ENCODE results near the gene IFITM10.
A peak's percentile ranks its signal among the peaks of the same experiment; 100 is the strongest.

Gene IFITM10

GRCh38 chr11:1733009-1733715 lies 17.2 kb downstream of the IFITM10 start:
- Mint-ChIP-seq H3K36me3 (ENCODE audit: low read depth) (peaks cover 5% of the 10 kb centered on the region), H3K9me3 (peaks cover 29% of the 10 kb centered on the region), H3K27me3 (peaks cover 18% of the 10 kb centered on the region), H3K4me1 (peaks cover 41% of the 10 kb centered on the region), H3K4me3 (no peak overlapping the region), H3K27ac (no peak overlapping the region)
- no peak for ATAC-seq
- DNase-seq = no peak

GRCh38 chr11:1732418-1733008 lies 17.9 kb downstream of the IFITM10 start:
- Mint-ChIP-seq H3K36me3 (ENCODE audit: low read depth) (peaks cover 5% of the 10 kb centered on the region), H3K27me3 (peaks cover 18% of the 10 kb centered on the region), H3K4me3 (no peak overlapping the region), H3K27ac (no peak overlapping the region), H3K4me1 (peaks cover 47% of the 10 kb centered on the region), H3K9me3 (peaks cover 25% of the 10 kb centered on the region)
- no peak for DNase-seq
- ATAC-seq = no peak

GRCh38 chr11:1731451-1732059 lies 18.8 kb downstream of the IFITM10 start:
- H3K4me1 Mint-ChIP-seq = peaks cover 56% of the 10 kb centered on the region
- H3K36me3 Mint-ChIP-seq (ENCODE audit: low read depth) = peaks cover 4% of the 10 kb centered on the region
- no peak overlapping the region for H3K4me3 Mint-ChIP-seq
- peaks cover 18% of the 10 kb centered on the region for H3K27me3 Mint-ChIP-seq
- no peak for ATAC-seq
- no peak overlapping the region for H3K27ac Mint-ChIP-seq
- peaks cover 18% of the 10 kb centered on the region for H3K9me3 Mint-ChIP-seq
- no peak for DNase-seq

- ATAC-seq (no peak), DNase-seq (no peak)
- Mint-ChIP-seq H3K9me3 (peaks cover 5% of the 10 kb centered on the region), H3K4me1 (peaks cover 62% of the 10 kb centered on the region), H3K27me3 (peaks cover 15% of the 10 kb centered on the region), H3K27ac (peak overlapping the region; percentile 88), H3K4me3 (peak overlapping the region; percentile 42), H3K36me3 (ENCODE audit: low read depth) (no peaks in the 10 kb centered on the region)
Measured at GRCh38 chr11:1730059-1730629, 20.3 kb downstream of the IFITM10 start.

GRCh38 chr11:1729692-1730011 lies 20.7 kb downstream of the IFITM10 start:
- Mint-ChIP-seq H3K36me3 (ENCODE audit: low read depth) (no peaks in the 10 kb centered on the region), H3K4me3 (no peak overlapping the region), H3K27ac (peak overlapping the region; percentile 88), H3K4me1 (peaks cover 62% of the 10 kb centered on the region), H3K27me3 (peaks cover 15% of the 10 kb centered on the region), H3K9me3 (peaks cover 5% of the 10 kb centered on the region)
- DNase-seq (no peak), ATAC-seq (peak; percentile 1)

GRCh38 chr11:1728931-1729691 lies 21.3 kb downstream of the IFITM10 start:
- H3K27me3 Mint-ChIP-seq = peaks cover 14% of the 10 kb centered on the region
- peaks cover 59% of the 10 kb centered on the region for H3K4me1 Mint-ChIP-seq
- peak overlapping the region; percentile 63 for H3K4me3 Mint-ChIP-seq
- H3K9me3 Mint-ChIP-seq = peaks cover 5% of the 10 kb centered on the region
- H3K36me3 Mint-ChIP-seq (ENCODE audit: low read depth) = no peaks in the 10 kb centered on the region
- DNase-seq (peak; percentile 55), ATAC-seq (peak; percentile 81)
- H3K27ac Mint-ChIP-seq = peak overlapping the region; percentile 88

GRCh38 chr11:1728301-1728700 lies 22.1 kb downstream of the IFITM10 start:
- peak overlapping the region; percentile 88 for H3K27ac Mint-ChIP-seq

GRCh38 chr11:1727861-1728260 lies 22.5 kb downstream of the IFITM10 start:
- H3K27ac Mint-ChIP-seq = peak overlapping the region; percentile 88
- peaks cover 54% of the 10 kb centered on the region for H3K4me1 Mint-ChIP-seq
- DNase-seq (no peak), ATAC-seq (no peak)
- no peaks in the 10 kb centered on the region for H3K36me3 Mint-ChIP-seq (ENCODE audit: low read depth)
- peaks cover 12% of the 10 kb centered on the region for H3K27me3 Mint-ChIP-seq
- peaks cover 5% of the 10 kb centered on the region for H3K9me3 Mint-ChIP-seq
- peak overlapping the region; percentile 49 for H3K4me3 Mint-ChIP-seq

More at GRCh38 chr11:1728301-1728700, 22.1 kb downstream of the IFITM10 start:
- ATAC-seq (no peak), DNase-seq (no peak)
- H3K36me3 Mint-ChIP-seq (ENCODE audit: low read depth) = no peaks in the 10 kb centered on the region
- peaks cover 5% of the 10 kb centered on the region for H3K9me3 Mint-ChIP-seq
- H3K27me3 Mint-ChIP-seq = peaks cover 12% of the 10 kb centered on the region
- H3K4me1 Mint-ChIP-seq = peaks cover 53% of the 10 kb centered on the region
- no peak overlapping the region for H3K4me3 Mint-ChIP-seq

- DNase-seq (no peak), ATAC-seq (peak; percentile 73)
- H3K27me3 Mint-ChIP-seq = peaks cover 12% of the 10 kb centered on the region
- peak overlapping the region; percentile 49 for H3K4me3 Mint-ChIP-seq
- H3K4me1 Mint-ChIP-seq = peaks cover 57% of the 10 kb centered on the region
- H3K9me3 Mint-ChIP-seq = peaks cover 5% of the 10 kb centered on the region
- peak overlapping the region; percentile 88 for H3K27ac Mint-ChIP-seq
- H3K36me3 Mint-ChIP-seq (ENCODE audit: low read depth) = no peaks in the 10 kb centered on the region
Measured at GRCh38 chr11:1727096-1727690, 23.2 kb downstream of the IFITM10 start.

- H3K9me3 Mint-ChIP-seq = no peaks in the 10 kb centered on the region
- ATAC-seq = no peak
- no peak overlapping the region for H3K4me3 Mint-ChIP-seq
- no peak for DNase-seq
- H3K27ac Mint-ChIP-seq = no peak overlapping the region
- H3K36me3 Mint-ChIP-seq (ENCODE audit: low read depth) = no peaks in the 10 kb centered on the region
- no peaks in the 10 kb centered on the region for H3K27me3 Mint-ChIP-seq
- peaks cover 6% of the 10 kb centered on the region for H3K4me1 Mint-ChIP-seq
Measured at GRCh38 chr11:1719781-1720180, 30.6 kb downstream of the IFITM10 start.

GRCh38 chr11:1718326-1718725 lies 32.1 kb downstream of the IFITM10 start:
- Mint-ChIP-seq H3K27ac (no peak overlapping the region), H3K4me3 (no peak overlapping the region), H3K9me3 (no peaks in the 10 kb centered on the region), H3K27me3 (no peaks in the 10 kb centered on the region), H3K4me1 (peaks cover 4% of the 10 kb centered on the region), H3K36me3 (ENCODE audit: low read depth) (no peaks in the 10 kb centered on the region)
- no peak for DNase-seq
- no peak for ATAC-seq

- DNase-seq (no peak), ATAC-seq (no peak)
- Mint-ChIP-seq H3K9me3 (no peaks in the 10 kb centered on the region), H3K4me1 (peaks cover 1% of the 10 kb centered on the region), H3K27ac (no peak overlapping the region), H3K4me3 (no peak overlapping the region), H3K36me3 (ENCODE audit: low read depth) (no peaks in the 10 kb centered on the region), H3K27me3 (no peaks in the 10 kb centered on the region)
Measured at GRCh38 chr11:1717745-1718144, 32.6 kb downstream of the IFITM10 start.

GRCh38 chr11:1714908-1715885 lies 35.2 kb downstream of the IFITM10 start:
- Mint-ChIP-seq H3K4me1 (no peaks in the 10 kb centered on the region), H3K4me3 (no peak overlapping the region), H3K27me3 (peaks cover 4% of the 10 kb centered on the region), H3K36me3 (ENCODE audit: low read depth) (no peaks in the 10 kb centered on the region), H3K9me3 (no peaks in the 10 kb centered on the region), H3K27ac (no peak overlapping the region)
- DNase-seq (no peak), ATAC-seq (no peak)

Data from activated naive CD8-positive, alpha-beta T cell treated with anti-CD3 and anti-CD28 coated beads, Interleukin-2, amount 50 U/mL, for 24 hours (primary cell).